ENCODE results near the gene ARIH1.

DNA sequence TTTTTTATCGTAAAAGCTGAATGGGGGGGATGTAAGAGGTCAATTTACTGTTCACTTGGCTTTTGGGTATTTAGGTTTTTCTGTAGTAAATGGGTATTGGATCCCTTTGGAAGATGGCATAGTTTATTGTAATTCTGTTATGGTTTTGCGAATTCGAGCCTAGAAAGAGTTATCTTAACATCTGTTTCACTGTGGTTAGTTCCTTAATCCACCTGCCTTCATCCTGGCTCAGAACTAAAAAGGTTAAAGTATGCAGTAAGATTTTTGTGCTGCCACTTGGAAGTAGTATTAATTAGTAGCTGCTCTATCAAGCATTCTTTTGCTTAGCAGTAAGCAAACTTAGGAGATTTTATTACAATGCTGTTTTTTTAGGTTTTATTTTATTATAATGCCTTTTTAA, 62.4 kb downstream of the ARIH1 start:
- TF ChIP-seq, protein P1, sequence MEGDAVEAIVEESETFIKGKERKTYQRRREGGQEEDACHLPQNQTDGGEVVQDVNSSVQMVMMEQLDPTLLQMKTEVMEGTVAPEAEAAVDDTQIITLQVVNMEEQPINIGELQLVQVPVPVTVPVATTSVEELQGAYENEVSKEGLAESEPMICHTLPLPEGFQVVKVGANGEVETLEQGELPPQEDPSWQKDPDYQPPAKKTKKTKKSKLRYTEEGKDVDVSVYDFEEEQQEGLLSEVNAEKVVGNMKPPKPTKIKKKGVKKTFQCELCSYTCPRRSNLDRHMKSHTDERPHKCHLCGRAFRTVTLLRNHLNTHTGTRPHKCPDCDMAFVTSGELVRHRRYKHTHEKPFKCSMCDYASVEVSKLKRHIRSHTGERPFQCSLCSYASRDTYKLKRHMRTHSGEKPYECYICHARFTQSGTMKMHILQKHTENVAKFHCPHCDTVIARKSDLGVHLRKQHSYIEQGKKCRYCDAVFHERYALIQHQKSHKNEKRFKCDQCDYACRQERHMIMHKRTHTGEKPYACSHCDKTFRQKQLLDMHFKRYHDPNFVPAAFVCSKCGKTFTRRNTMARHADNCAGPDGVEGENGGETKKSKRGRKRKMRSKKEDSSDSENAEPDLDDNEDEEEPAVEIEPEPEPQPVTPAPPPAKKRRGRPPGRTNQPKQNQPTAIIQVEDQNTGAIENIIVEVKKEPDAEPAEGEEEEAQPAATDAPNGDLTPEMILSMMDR (IDR thresholded peaks at IDR 0.05 in 2 of 3, conservative IDR thresholded peaks at IDR 0.05 in 1 of 3; ENCODE audit: borderline replicate concordance in 1 of 3, insufficient read depth in 1 of 3, low read depth in 2 of 3, low read length in 2 of 3) = no peak
- TF ChIP-seq POLR2A (IDR thresholded peaks at IDR 0.05; ENCODE audit: borderline replicate concordance, extremely low read depth, insufficient read depth, insufficient read length) = no peak
- no peak for TF ChIP-seq EZH2 (IDR thresholded peaks at IDR 0.05)
- no peak for TF ChIP-seq POLR2AphosphoS5 (IDR thresholded peaks at IDR 0.05; ENCODE audit: low read depth, low read length)
- TF ChIP-seq ZNF274 (IDR thresholded peaks at IDR 0.05; ENCODE audit: low read depth, low read length) = no peak
- no peak for TF ChIP-seq SP1 (IDR thresholded peaks at IDR 0.05; ENCODE audit: low read depth)
- no peak for TF ChIP-seq SIN3A (IDR thresholded peaks at IDR 0.05; ENCODE audit: low read depth)
- no peak for TF ChIP-seq CEBPB (IDR thresholded peaks at IDR 0.05; ENCODE audit: low read depth)
- TF ChIP-seq, protein P2, sequence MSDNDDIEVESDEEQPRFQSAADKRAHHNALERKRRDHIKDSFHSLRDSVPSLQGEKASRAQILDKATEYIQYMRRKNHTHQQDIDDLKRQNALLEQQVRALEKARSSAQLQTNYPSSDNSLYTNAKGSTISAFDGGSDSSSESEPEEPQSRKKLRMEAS (IDR thresholded peaks at IDR 0.05) = no peak
- TF ChIP-seq JUND (IDR thresholded peaks at IDR 0.05) = no peak
- TF ChIP-seq, protein P3, sequence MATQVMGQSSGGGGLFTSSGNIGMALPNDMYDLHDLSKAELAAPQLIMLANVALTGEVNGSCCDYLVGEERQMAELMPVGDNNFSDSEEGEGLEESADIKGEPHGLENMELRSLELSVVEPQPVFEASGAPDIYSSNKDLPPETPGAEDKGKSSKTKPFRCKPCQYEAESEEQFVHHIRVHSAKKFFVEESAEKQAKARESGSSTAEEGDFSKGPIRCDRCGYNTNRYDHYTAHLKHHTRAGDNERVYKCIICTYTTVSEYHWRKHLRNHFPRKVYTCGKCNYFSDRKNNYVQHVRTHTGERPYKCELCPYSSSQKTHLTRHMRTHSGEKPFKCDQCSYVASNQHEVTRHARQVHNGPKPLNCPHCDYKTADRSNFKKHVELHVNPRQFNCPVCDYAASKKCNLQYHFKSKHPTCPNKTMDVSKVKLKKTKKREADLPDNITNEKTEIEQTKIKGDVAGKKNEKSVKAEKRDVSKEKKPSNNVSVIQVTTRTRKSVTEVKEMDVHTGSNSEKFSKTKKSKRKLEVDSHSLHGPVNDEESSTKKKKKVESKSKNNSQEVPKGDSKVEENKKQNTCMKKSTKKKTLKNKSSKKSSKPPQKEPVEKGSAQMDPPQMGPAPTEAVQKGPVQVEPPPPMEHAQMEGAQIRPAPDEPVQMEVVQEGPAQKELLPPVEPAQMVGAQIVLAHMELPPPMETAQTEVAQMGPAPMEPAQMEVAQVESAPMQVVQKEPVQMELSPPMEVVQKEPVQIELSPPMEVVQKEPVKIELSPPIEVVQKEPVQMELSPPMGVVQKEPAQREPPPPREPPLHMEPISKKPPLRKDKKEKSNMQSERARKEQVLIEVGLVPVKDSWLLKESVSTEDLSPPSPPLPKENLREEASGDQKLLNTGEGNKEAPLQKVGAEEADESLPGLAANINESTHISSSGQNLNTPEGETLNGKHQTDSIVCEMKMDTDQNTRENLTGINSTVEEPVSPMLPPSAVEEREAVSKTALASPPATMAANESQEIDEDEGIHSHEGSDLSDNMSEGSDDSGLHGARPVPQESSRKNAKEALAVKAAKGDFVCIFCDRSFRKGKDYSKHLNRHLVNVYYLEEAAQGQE (IDR thresholded peaks at IDR 0.05; ENCODE audit: low read depth) = no peak

Measured in HCT116 (cell line).